Naive thymus-derived CD4-positive, alpha-beta T cell (primary cell): ENCODE data around the gene PSD4. TPM values are rescaled to one million over a fixed set of nuclear protein-coding genes. Genes with fewer than 3 reads are reported as not detected.

Experiments used
- ATAC-seq: fragments of 150-1000 bp; cut with Tn5 transposase; 2 replicates; pipeline ENCODE4 v1.10.0; 2021; ENCODE audit warnings: mild to moderate bottlenecking, moderate library complexity
- CTCF ChIA-PET: fragments of 350-600 bp; sonication (Branson Sonifier 250); formaldehyde crosslinking; loops from one replicate; lab custom pipeline; 2021; ENCODE audit warnings: antibody characterized with exemption; lab: Charles Lee
- POLR2A ChIA-PET: fragments of 350-600 bp; sonication (Branson Sonifier 250); formaldehyde crosslinking; loops from one replicate; lab custom pipeline; 2021; ENCODE audit warnings: antibody characterized with exemption, inconsistent platforms; lab: Charles Lee
- DNase-seq, 9 donors: peaks; one replicate each; pipeline versions ENCODE4 v3.0.0 to v3.0.0-alpha.2; 2020 to 2022; ENCODE audit warnings: mixed read lengths in 1 of 9
- H3K27ac ChIP-seq: one replicate; pipeline ENCODE4 v1.7.0; 2013; ENCODE audit warnings: mild to moderate bottlenecking, low read depth, low read length, moderate library complexity
- H3K27me3 ChIP-seq, 2 donors: one replicate each; pipeline ENCODE4 v1.7.0; 2013; ENCODE audit warnings: low read length in 2 of 2, mild to moderate bottlenecking in 2 of 2, moderate library complexity in 2 of 2; ENCODE audit not compliant: control insufficient read depth in 2 of 2, insufficient read depth in 2 of 2
- H3K36me3 ChIP-seq, 3 experiments: 1 replicate in 2 of 3; 2 replicates in 1 of 3; pipeline ENCODE4 v1.7.0; 2013; ENCODE audit warnings: low read length in 3 of 3, mild to moderate bottlenecking in 3 of 3, moderate library complexity in 1 of 3; ENCODE audit not compliant: insufficient read depth in 3 of 3, control insufficient read depth in 2 of 3
- H3K4me1 ChIP-seq, 2 donors: one replicate each; pipeline ENCODE4 v1.7.0; 2013; ENCODE audit warnings: low read length in 2 of 2, mild to moderate bottlenecking in 2 of 2, moderate library complexity in 1 of 2; ENCODE audit not compliant: control insufficient read depth in 2 of 2, insufficient read depth in 2 of 2
- H3K4me3 ChIP-seq: 2 replicates; pipeline ENCODE4 v1.7.0; 2013; ENCODE audit warnings: mild to moderate bottlenecking, low read length
- H3K9me3 ChIP-seq, 3 experiments: 1 replicate in 2 of 3; 2 replicates in 1 of 3; pipeline ENCODE4 v1.7.0; 2013; ENCODE audit warnings: low read length in 3 of 3; ENCODE audit not compliant: control insufficient read depth in 2 of 3
- H3K27ac Mint-ChIP-seq, 9 donors: one replicate each; pipeline ENCODE4 v1.8.0; 2020 to 2022; ENCODE audit warnings: mixed read lengths in 9 of 9, mild to moderate bottlenecking in 8 of 9, moderate library complexity in 5 of 9, inconsistent platforms in 2 of 9
- H3K27me3 Mint-ChIP-seq, 5 donors: one replicate each; pipeline ENCODE4 v1.8.0; 2021 to 2022; ENCODE audit warnings: mixed read lengths in 5 of 5, mild to moderate bottlenecking in 1 of 5
- H3K36me3 Mint-ChIP-seq, 5 donors: one replicate each; pipeline ENCODE4 v1.8.0; 2020 to 2022; ENCODE audit warnings: mixed read lengths in 5 of 5, mild to moderate bottlenecking in 3 of 5, inconsistent platforms in 1 of 5
- H3K4me1 Mint-ChIP-seq, 7 donors: one replicate each; pipeline ENCODE4 v1.8.0; 2020 to 2022; ENCODE audit warnings: mixed read lengths in 7 of 7, mild to moderate bottlenecking in 3 of 7, inconsistent platforms in 1 of 7
- H3K4me3 Mint-ChIP-seq, 10 donors: one replicate each; pipeline ENCODE4 v1.8.0; 2020 to 2022; ENCODE audit warnings: mild to moderate bottlenecking in 10 of 10, mixed read lengths in 10 of 10, moderate library complexity in 6 of 10, inconsistent platforms in 2 of 10
- H3K9me3 Mint-ChIP-seq, 11 donors: one replicate each; pipeline ENCODE4 v1.8.0; 2020 to 2022; ENCODE audit warnings: mixed read lengths in 11 of 11, mild to moderate bottlenecking in 4 of 11, inconsistent platforms in 1 of 11, moderate library complexity in 1 of 11
- intact Hi-C, 2 donors: fragments of 100-400 bp; cut with micrococcal nuclease; formaldehyde crosslinking; loops; one replicate each; pipeline ENCODE4 v1.15.1; 2023
- polyA plus RNA-seq, 2 donors: library from polyadenylated mRNA; unstranded; fragments of 300-500 nt; fragmentation: Illumina TruSeq; gene quantifications; one replicate each; pipeline ENCODE4 v1.2.3, GENCODE V29; 2021
- total RNA-seq, 6 experiments: library from RNA in 5 of 6; stranded (reverse) in 5 of 6; gene quantifications; 1 replicate in 5 of 6; 2 replicates in 1 of 6; pipeline ENCODE4 v1.2.3 and lab custom pipeline; 2021 to 2026

PSD4 gene
- total and polyA plus RNA-seq, 7 experiments from 2014 or later = 28.0 to 399 (median 112) TPM

DNA sequence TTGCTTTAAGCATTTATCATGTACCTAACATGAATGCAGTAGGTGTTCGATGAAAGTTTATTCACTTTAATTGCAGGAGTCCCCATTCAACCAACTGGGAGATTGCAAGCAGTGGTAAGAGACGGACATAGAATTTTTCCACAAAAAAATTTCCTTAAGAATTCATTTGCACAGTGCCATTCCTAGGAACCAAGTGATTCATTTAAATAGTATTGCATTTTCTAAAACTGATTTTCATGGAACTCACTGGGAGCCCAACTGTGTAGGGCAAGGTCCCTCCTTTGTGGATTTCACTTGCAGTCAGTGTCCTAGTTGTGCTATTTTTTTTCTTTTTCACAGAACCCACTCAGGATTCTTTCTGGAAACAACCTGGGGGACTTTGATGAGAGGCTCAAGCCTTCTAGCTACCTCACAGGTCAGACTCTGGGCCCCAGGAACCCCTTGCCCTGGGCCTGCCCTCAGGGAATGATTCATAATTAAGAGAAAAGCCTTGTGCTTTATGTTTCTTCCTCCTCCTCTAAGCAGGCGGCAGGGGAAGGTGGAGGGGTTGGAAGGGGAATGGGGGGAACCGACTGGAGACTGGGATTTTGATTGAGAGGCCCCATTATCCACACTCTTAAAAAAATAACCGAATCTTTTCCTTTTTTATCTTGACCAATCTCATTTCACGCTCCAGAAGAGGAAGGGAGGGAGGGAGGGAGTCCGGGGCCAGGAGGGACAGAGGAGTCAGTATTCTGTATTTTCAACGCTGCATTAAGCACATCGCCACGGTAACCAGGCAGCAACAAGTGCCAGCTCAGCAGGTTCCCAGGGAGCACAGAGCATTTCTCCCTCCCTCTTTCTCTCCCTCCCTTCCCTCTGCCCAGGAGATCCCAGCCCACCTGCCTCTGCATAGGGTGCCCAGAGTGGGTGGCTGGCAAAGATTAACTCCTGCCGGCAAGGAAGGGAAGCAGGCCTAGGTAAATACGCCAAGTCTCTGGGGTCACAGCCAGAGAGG lies 51.8 kb downstream of the PSD4 start:
- DNase-seq (no peak), ATAC-seq (no peak)
- no peaks in the 10 kb centered on the region for H3K36me3 Mint-ChIP-seq
- Histone ChIP-seq H3K27ac (no peak overlapping the region), H3K36me3 (no peaks in the 10 kb centered on the region), H3K27me3 (no peaks in the 10 kb centered on the region), H3K4me1 (no peaks in the 10 kb centered on the region), H3K4me3 (no peak overlapping the region), H3K9me3 (no peaks in the 10 kb centered on the region)
- CTCF ChIA-PET = no interaction called here
- POLR2A ChIA-PET = no interaction called here
- H3K27ac Mint-ChIP-seq = no peak overlapping the region
- H3K4me3 Mint-ChIP-seq = no peak overlapping the region
- peaks cover 0 to 7% (median 0%) of the 10 kb centered on the region in 5 donors for H3K27me3 Mint-ChIP-seq
- H3K4me1 Mint-ChIP-seq = peaks cover 1 to 25% (median 9%) of the 10 kb centered on the region in 7 donors
- intact Hi-C loops = no loop called here
- peaks cover 0 to 2% (median 0%) of the 10 kb centered on the region in 11 donors for H3K9me3 Mint-ChIP-seq

GRCh38 chr2:113226462-113226861 lies 52.7 kb downstream of the PSD4 start:
- Mint-ChIP-seq H3K4me1 (peaks cover 3 to 34% (median 11%) of the 10 kb centered on the region in 7 donors), H3K27me3 (peaks cover 0 to 7% (median 0%) of the 10 kb centered on the region in 5 donors), H3K27ac (no peak overlapping the region), H3K9me3 (peaks cover 0 to 2% (median 0%) of the 10 kb centered on the region in 11 donors), H3K4me3 (no peak overlapping the region), H3K36me3 (no peaks in the 10 kb centered on the region)
- POLR2A ChIA-PET = no interaction called here
- DNase-seq (no peak), ATAC-seq (no peak)
- intact Hi-C loops = no loop called here
- no peaks in the 10 kb centered on the region for H3K4me1 ChIP-seq
- CTCF ChIA-PET = no interaction called here
- H3K27me3 ChIP-seq = no peaks in the 10 kb centered on the region
- H3K9me3 ChIP-seq = no peaks in the 10 kb centered on the region
- no peaks in the 10 kb centered on the region for H3K36me3 ChIP-seq
- no peak overlapping the region for H3K27ac ChIP-seq
- no peak overlapping the region for H3K4me3 ChIP-seq

DNA sequence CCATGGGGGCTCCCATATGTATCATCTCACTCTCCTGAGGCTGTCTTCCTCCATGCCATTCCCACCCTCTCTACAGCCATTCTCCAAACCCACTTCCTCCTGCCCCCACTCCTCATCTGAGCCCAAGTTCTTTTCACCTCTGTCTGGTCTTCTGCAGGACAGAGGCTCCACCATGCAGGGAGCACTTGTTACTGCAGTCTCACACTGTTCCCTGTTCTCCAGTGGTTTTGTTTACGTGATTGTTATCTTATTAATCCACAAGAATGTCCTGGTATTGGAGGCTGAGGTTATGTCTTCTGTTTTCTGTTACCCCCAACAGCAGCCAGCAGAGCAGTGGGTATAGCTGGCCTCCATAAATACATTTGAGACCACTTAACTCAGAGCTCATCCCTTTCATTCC lies 53.5 kb downstream of the PSD4 start:
- Histone ChIP-seq H3K27me3 (no peaks in the 10 kb centered on the region), H3K9me3 (no peaks in the 10 kb centered on the region), H3K4me3 (no peak overlapping the region), H3K36me3 (no peaks in the 10 kb centered on the region), H3K4me1 (no peaks in the 10 kb centered on the region), H3K27ac (no peak overlapping the region)
- ChIA-PET CTCF (interaction anchor here (1.2 kb wide), 1 partner anchor 89 kb away, joined by 3 read pairs; no protein-coding TSS in a partner anchor), POLR2A (interaction anchor here (1.1 kb wide), 1 partner anchor 8 kb away, joined by 3 read pairs; no protein-coding TSS in a partner anchor)
- Mint-ChIP-seq H3K4me3 (no peak overlapping the region), H3K36me3 (no peaks in the 10 kb centered on the region), H3K27me3 (peaks cover 0 to 5% (median 0%) of the 10 kb centered on the region in 5 donors), H3K9me3 (peaks cover 0 to 2% (median 0%) of the 10 kb centered on the region in 11 donors), H3K4me1 (peaks cover 3 to 38% (median 12%) of the 10 kb centered on the region in 7 donors), H3K27ac (no peak overlapping the region)
- ATAC-seq (no peak), DNase-seq (no peak)
- intact Hi-C loops = no loop called here

DNA sequence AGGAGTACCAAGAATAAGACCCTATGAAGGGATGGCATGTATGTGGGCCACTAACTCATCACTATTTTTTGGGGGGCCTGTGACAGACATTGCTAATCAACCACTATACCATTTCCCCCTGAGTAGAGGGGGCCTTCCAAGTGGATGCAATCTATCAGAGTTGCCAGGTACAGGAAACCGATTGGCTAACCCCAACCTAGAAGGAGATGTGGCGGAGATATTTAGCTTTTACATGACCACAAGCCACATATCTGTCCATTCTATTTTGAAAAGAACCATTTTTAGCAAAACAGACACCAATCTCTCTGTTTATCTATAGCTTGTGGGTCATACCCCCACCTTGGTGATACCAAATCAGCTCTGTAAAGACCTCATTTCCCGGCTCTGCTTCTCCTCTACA lies 53.9 kb downstream of the PSD4 start:
- H3K36me3 ChIP-seq = no peaks in the 10 kb centered on the region
- H3K27ac ChIP-seq = no peak overlapping the region
- H3K4me1 ChIP-seq = no peaks in the 10 kb centered on the region
- H3K4me1 Mint-ChIP-seq = peaks cover 3 to 40% (median 12%) of the 10 kb centered on the region in 7 donors
- H3K27ac Mint-ChIP-seq = no peak overlapping the region
- peaks cover 0 to 2% (median 0%) of the 10 kb centered on the region in 11 donors for H3K9me3 Mint-ChIP-seq
- no peak overlapping the region for H3K4me3 Mint-ChIP-seq
- peak; percentile 51 for ATAC-seq
- no peaks in the 10 kb centered on the region for H3K36me3 Mint-ChIP-seq
- ChIA-PET POLR2A (interaction anchor here (1.1 kb wide), 1 partner anchor 8 kb away, joined by 3 read pairs; no protein-coding TSS in a partner anchor), CTCF (interaction anchor here (1.2 kb wide), 1 partner anchor 90 kb away, joined by 3 read pairs; no protein-coding TSS in a partner anchor)
- no peak for DNase-seq
- H3K9me3 ChIP-seq = no peaks in the 10 kb centered on the region
- intact Hi-C loops = no loop called here
- H3K27me3 Mint-ChIP-seq = peaks cover 0 to 5% (median 0%) of the 10 kb centered on the region in 5 donors
- no peaks in the 10 kb centered on the region for H3K27me3 ChIP-seq
- no peak overlapping the region for H3K4me3 ChIP-seq

DNA sequence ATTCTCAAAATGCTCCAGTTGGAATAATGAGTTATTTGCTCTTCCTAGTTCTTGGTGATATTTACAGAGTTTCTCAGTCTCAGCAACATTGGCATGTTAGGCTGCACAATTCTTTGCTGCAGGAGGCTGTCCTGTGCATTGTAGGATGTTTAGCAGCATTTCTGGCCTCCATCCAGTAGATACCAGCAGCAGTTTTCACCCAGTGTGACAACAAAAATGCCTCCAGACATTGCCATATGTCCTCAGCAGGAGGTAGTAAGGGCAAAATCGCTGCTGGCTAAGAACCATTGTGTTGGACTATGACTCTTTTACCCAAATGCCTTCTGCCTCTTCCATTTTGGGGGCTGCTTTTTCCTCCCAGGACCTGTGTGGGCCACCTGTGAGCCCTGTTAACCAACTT lies 54.6 kb downstream of the PSD4 start:
- CTCF ChIA-PET = interaction anchor here (1.2 kb wide), 1 partner anchor 90 kb away, joined by 3 read pairs; no protein-coding TSS in a partner anchor

DNA sequence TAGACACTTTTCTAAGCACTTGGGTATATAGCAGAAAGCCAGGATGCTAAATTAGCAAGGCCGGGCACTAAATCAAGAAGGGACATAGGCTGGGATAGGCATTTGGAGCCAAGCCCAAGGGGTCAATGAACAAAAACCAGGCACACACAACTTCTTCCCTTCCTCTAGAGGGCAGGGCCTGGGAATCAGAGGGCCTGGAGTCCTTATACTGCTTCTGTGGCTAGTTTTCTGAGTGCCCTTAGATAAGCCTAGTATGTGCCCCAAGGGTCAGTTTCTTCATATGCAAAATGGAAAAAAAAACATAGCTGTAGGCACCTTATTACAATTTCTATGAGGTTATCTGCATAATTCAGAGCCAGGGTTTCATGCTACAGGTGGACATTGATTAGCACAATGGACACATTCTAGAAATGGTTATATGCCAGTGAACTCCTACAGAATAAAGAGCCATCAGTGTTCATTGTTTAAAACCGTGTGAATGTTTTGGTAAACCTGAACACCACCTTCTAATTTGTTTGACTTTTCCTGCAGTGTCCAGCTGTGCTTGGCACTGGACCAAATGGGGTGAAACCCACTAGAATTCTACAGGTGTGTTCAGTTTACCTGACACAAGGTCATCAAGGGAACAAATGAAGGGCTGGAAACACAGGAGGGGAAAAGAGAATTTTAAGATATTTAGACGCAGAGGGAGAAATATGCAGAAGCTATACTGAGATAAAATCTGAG lies 55.4 kb downstream of the PSD4 start:
- peaks cover 0 to 5% (median 0%) of the 10 kb centered on the region in 5 donors for H3K27me3 Mint-ChIP-seq
- no peak overlapping the region for H3K4me3 ChIP-seq
- no peaks in the 10 kb centered on the region for H3K27me3 ChIP-seq
- no peaks in the 10 kb centered on the region for H3K36me3 ChIP-seq
- CTCF ChIA-PET = no interaction called here
- H3K36me3 Mint-ChIP-seq = no peaks in the 10 kb centered on the region
- H3K27ac ChIP-seq = no peak overlapping the region
- H3K27ac Mint-ChIP-seq = peak overlapping the region in 3 of 9 donors; percentile 21 to 70 (median 38)
- H3K4me1 Mint-ChIP-seq = peaks cover 3 to 40% (median 12%) of the 10 kb centered on the region in 7 donors
- H3K9me3 ChIP-seq = no peaks in the 10 kb centered on the region
- H3K4me1 ChIP-seq = no peaks in the 10 kb centered on the region
- peaks cover 0 to 2% (median 0%) of the 10 kb centered on the region in 11 donors for H3K9me3 Mint-ChIP-seq
- POLR2A ChIA-PET = no interaction called here
- ATAC-seq (no peak), DNase-seq (no peak)
- H3K4me3 Mint-ChIP-seq = no peak overlapping the region
- intact Hi-C loops = no loop called here

More for the DNA sequence above, 54.6 kb downstream of the PSD4 start:
- Mint-ChIP-seq H3K4me3 (no peak overlapping the region), H3K27me3 (peaks cover 0 to 5% (median 0%) of the 10 kb centered on the region in 5 donors), H3K9me3 (peaks cover 0 to 2% (median 0%) of the 10 kb centered on the region in 11 donors), H3K4me1 (peaks cover 3 to 40% (median 12%) of the 10 kb centered on the region in 7 donors), H3K27ac (no peak overlapping the region), H3K36me3 (no peaks in the 10 kb centered on the region)
- no peak for DNase-seq
- Histone ChIP-seq H3K4me1 (no peaks in the 10 kb centered on the region), H3K27ac (no peak overlapping the region), H3K27me3 (no peaks in the 10 kb centered on the region), H3K4me3 (no peak overlapping the region), H3K9me3 (no peaks in the 10 kb centered on the region), H3K36me3 (no peaks in the 10 kb centered on the region)
- POLR2A ChIA-PET = no interaction called here
- intact Hi-C loops = no loop called here
- ATAC-seq = no peak
